ENCODE results near the gene ZFYVE16.
"Not testable (repeated sequence)": the region's sequence is repeated elsewhere in the genome, so short reads cannot be mapped to it uniquely, and the experiment has no call there.

ZFYVE16 gene

GRCh38 chr5:80411589-80412219 lies 3.8 kb downstream of the ZFYVE16 start:
- DNase-seq, result no peak

DNA sequence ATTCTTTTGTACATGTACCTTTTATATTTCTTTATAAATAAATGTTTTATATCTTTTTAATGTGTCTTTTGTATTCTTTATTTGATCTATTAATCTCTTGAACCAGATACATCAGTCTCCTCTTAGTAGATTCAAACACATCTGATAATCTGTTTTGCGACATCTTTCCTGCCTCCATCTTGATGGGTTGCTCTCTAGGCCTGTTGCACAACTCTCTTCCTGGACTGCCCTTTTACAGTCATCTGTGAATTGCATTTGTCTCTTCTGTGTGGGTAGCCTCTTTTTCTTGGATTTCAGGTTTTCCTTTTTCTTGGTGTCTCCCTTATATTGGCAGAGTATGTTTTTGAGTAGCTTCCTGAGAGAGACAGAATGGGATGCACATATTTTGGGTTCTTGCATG lies 6.2 kb downstream of the ZFYVE16 start:
- DNase-seq, result no peak

- DNase-seq, result no peak
Observed at GRCh38 chr5:80417973-80418372, 10.1 kb downstream of the ZFYVE16 start.

- DNase-seq, result not testable (repeated sequence)
Observed at GRCh38 chr5:80424365-80424764, 16.5 kb downstream of the ZFYVE16 start.

- no peak for DNase-seq
Observed at GRCh38 chr5:80435476-80435875, 27.6 kb downstream of the ZFYVE16 start.

- no peak for DNase-seq
Observed at GRCh38 chr5:80437326-80437725, 29.5 kb downstream of the ZFYVE16 start.

DNA sequence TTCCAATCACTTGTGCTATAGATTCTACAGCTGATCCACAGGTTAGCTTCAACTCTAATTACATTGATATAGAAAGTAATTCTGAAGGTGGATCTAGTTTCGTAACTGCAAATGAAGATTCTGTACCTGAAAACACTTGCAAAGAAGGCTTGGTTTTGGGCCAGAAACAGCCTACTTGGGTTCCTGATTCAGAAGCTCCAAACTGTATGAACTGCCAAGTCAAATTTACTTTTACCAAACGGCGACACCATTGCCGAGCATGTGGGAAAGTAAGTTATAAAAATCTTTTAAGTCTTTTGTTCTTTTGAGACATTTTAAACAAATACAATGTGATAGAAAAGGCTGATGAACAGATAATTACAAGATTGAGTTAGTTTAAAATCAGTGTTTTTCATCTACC lies 30.9 kb downstream of the ZFYVE16 start:
- no peak for DNase-seq

DNA sequence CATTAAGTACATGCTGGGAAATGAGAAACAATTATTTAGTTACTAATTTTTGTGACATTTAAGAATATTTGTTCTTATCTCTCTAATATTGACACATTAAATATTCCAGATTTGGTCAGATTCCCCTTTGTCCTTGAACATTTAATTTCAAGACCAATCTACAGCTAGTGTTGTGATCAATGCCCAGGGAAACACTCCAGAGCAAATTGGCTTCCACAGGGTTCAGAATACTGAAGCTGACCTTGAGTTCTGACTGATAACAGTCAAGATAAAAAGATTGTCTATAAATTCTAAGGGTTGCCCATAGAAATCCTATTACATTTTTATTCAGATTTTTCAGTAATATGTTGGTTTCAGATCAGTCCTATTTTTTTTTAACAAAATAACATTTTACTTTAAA lies 31.3 kb downstream of the ZFYVE16 start:
- no peak for DNase-seq

DNA sequence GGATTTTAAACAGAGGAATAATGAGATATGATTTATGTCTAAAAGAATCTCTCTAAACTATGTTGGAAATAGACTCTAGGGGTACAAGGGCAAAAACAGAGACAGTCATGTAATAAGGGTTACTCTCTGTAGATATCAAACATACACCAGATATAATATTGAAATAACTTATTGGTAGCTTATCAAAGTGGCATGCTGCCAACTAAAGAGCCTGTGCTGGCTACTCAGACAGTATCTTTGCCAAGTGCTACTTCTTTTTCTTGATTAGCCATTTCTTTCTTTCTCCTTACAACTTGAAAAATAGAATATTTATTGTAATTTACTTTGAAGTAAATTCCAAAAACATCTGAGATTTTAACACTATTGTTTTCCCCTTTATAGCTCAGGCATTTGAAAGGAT lies 34.9 kb downstream of the ZFYVE16 start:
- DNase-seq, result no peak

DNA sequence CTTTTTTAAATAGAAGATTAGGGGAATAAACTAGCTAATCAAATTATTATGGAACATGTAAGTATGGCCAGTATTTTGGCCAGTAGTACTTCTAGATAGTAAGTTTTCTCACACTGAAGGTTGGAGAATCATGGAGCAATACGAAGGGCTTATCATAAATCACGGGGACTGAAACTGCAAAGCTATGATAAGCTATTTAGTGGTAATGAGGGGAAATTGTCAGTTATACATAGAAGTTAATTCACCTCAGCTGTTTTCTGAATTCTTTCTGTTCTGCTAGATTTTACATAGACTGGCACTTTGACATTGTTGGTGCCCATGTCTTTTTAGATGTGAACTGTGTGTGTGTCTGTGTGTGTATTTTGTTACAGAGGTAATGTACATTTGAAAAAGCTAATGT lies 45.5 kb downstream of the ZFYVE16 start:
- no peak for DNase-seq

- no peak for DNase-seq
Observed at GRCh38 chr5:80463269-80463668, 55.4 kb downstream of the ZFYVE16 start.

- no peak for DNase-seq
Observed at GRCh38 chr5:80466669-80467485, 59.0 kb downstream of the ZFYVE16 start.

DNA sequence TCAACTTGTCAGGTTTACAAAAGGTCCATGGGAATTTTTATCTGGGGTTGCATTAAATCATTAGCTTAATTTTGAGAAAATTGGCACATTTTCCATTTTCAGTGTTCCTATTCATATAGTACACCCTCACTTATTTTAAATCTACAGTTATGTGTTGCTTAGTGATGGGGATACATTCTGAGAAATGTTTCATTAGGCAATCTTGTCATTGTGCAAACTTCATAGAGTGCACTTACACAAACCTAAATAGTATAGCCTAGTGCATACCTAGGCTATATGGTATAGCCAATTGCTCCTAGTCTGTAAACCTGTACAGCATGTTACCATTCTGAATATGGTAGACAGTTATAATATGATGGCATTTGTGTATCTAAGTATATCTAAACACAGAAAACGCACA lies 60.3 kb downstream of the ZFYVE16 start:
- no peak for DNase-seq

DNA sequence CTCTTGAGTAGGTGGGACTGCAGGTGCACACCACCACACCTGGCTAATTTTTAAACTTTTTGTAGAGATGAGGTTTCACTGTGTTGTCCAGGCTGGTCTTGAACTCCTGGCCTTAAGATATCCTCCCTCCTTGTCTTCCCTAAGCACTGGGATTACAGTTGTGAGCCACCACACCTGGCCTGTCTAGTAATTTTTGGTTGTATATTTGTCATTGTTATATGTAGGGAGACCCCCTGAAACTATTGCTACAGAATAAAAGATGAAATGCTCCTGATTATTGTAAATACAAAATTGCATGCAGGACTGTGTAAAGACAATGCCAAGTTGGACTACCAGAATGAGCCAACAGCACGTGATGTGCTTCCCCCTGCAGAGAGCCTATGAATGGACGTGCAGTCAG lies 62.8 kb downstream of the ZFYVE16 start:
- not testable (repeated sequence) for DNase-seq

- no peak for DNase-seq
Observed at GRCh38 chr5:80474929-80475328, 67.1 kb downstream of the ZFYVE16 start.

GRCh38 chr5:80479713-80480112 lies 71.8 kb downstream of the ZFYVE16 start:
- no peak for DNase-seq

GRCh38 chr5:80480354-80480753 lies 72.5 kb downstream of the ZFYVE16 start:
- DNase-seq, result no peak

GRCh38 chr5:80481019-80481893 lies 73.4 kb downstream of the ZFYVE16 start:
- peak; percentile 45 for DNase-seq

DNA sequence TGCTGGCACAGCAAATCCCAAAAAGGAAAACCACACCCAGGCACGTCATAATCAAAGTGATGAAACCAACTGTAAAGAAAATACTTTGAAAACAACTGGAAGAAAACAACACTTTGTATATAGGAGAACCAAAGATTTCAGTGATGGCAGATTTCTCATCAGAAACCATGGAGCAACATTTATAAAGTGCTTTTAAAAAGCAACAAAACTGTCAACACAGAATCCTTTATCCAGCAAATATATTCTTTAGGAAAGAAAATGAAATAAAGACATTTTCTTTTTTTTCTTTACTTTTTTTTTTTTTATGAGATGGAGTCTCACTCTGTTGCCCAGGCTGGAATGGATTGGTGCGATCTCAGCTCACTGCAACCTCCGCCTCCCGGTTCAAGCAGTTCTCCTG lies 74.7 kb downstream of the ZFYVE16 start:
- DNase-seq, result no peak

DNA sequence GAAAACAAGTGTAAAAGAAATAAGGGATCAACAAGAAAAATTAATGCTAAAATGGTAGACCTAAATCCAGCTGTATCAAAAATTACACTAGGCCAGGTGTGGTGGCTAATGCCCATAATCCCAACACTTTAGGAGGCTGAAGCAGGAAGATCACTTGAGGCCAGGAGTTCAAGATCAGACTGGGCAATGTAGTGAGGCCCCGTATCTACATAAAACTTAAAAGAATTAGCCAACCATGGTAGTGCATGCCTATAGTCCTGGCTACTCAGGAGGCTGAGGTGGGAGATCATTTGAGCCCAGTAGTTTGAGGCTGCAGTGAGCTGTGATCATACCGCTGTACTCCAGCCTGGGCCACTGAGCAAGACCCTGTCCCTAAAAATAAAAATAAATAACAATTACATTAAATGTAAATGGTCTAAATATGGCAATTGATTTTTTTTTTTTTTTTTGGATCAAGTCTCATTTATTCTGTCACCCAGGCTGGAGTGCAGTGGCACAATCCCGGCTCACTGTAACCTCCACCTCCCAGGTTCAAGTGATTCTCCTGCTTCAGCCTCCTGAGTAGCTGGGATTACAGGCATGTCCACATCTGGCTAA lies 75.9 kb downstream of the ZFYVE16 start:
- no peak for DNase-seq

- no peak for DNase-seq
Observed at GRCh38 chr5:80487444-80487828, 79.6 kb downstream of the ZFYVE16 start.

DNA sequence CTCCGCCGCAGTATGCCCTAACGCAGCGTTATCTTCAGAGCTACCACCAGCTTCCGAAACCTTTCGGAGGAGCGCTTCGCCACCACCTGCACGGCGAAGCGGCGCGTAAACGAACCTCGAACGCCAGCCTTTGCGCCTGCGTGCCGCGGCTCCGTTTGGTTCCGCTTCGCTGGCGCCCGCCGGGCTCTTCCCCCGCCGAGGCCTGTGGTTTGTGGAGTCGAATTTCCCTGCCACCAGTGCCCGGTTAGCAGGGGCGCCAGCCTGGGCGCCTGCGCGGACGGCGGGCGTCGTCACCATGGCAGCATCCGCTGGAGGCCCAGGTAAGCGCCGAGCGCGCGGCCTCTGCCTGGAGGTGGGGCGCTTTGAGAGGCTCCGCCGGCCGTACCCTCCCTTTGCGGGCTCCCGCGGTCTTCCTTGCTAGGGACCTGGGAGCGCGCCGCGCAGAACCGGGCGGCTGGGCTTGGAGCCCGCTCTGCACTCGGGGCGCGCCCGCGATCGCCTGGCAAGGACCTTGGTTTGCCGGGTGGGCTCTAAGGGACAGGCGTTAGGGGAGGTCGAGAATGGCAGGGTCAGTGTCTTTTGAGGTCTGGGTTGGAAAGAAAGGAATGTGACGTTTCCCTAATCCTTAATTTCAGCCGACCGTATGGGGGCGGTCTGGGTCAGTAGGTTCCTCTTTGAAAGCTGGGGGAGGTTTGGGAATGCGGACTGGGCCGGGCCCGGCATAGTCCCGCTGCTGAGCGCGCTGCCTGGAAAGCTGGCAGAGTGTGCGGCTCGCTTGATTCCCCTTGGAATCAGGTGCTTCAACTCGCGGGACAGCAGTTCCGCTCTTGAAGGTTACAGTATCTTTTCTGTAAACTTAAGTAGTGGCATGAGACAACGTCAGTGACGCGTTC lies 80.2 kb downstream of the ZFYVE16 start, which contains the start of gene FAM151B:
Gene FAM151B (plus strand): TSS at position 272 of the 893 bp plus-strand sequence. CDS start 24 bp downstream, at position 296.
- DNase-seq, result peak; percentile 81

Measured in CD4-positive, alpha-beta T cell treated with Interleukin-21 for 1 hour (primary cell).